HCT116 (cell line): ENCODE results near the gene UXS1.

Source experiments
- CEBPB ChIP-seq: IDR thresholded peaks from 2 replicates; pipeline ENCODE4 v1.6.1; 2012; ENCODE audit warnings: low read depth
- CTCF ChIP-seq, 3 experiments: fragments of 200-600 bp in 1 of 3; sonication (generic) in 1 of 3; IDR thresholded peaks in 2 of 3; conservative IDR thresholded peaks in 1 of 3; 2 replicates each; pipeline ENCODE4 v1.5.1; 2012 to 2017; ENCODE audit warnings: low read depth in 2 of 3, low read length in 2 of 3, antibody characterized with exemption in 1 of 3, borderline replicate concordance in 1 of 3, control low read depth in 1 of 3, mild to moderate bottlenecking in 1 of 3, mixed read lengths in 1 of 3, mixed run types in 1 of 3, moderate library complexity in 1 of 3; ENCODE audit not compliant: insufficient read depth in 1 of 3
- EGR1 ChIP-seq: IDR thresholded peaks from 2 replicates; pipeline ENCODE4 v1.6.1; 2012; ENCODE audit warnings: low read depth
- ELF1 ChIP-seq: IDR thresholded peaks from 2 replicates; pipeline ENCODE4 v1.6.1; 2012; ENCODE audit warnings: low read depth, borderline replicate concordance
- EZH2 ChIP-seq: fragments of 200-600 bp; sonication (generic); IDR thresholded peaks from 2 replicates; pipeline ENCODE4 v1.6.1; 2017; ENCODE audit warnings: antibody characterized with exemption, mixed run types
- POLR2A ChIP-seq: IDR thresholded peaks from 2 replicates; pipeline ENCODE4 v1.7.0; 2011; ENCODE audit warnings: borderline replicate concordance; ENCODE audit not compliant: insufficient read depth, insufficient read length; ENCODE audit errors: extremely low read depth
- RAD21 ChIP-seq: IDR thresholded peaks from 2 replicates; pipeline ENCODE4 v1.6.1; 2012; ENCODE audit warnings: low read depth, mild to moderate bottlenecking
- REST ChIP-seq: IDR thresholded peaks from 2 replicates; pipeline ENCODE4 v1.6.1; 2012; ENCODE audit warnings: low read depth
- YY1 ChIP-seq: IDR thresholded peaks from 2 replicates; pipeline ENCODE4 v1.6.1; 2011; ENCODE audit warnings: low read length, low read depth, moderate library complexity, mild to moderate bottlenecking; ENCODE audit not compliant: insufficient replicate concordance; ENCODE audit errors: extremely low read depth

- TF ChIP-seq POLR2A, result no peak
- TF ChIP-seq YY1, result no peak
- no peak for TF ChIP-seq CTCF (IDR thresholded peaks at IDR 0.05 in 2 of 3, conservative IDR thresholded peaks at IDR 0.05 in 1 of 3; ENCODE audit: borderline replicate concordance in 1 of 3, insufficient read depth in 1 of 3, low read depth in 2 of 3, low read length in 2 of 3)
- TF ChIP-seq ELF1, result no peak
- no peak for TF ChIP-seq REST
- TF ChIP-seq EGR1, result no peak
- no peak for TF ChIP-seq CEBPB
- TF ChIP-seq RAD21, result no peak
- TF ChIP-seq EZH2, result no peak
These were observed 33.3 kb downstream of the UXS1 start for GRCh38 chr2:106160786-106161261.
